Measurements from ENCODE around the gene ADAMTSL2.

The ADAMTSL2 gene

DNA sequence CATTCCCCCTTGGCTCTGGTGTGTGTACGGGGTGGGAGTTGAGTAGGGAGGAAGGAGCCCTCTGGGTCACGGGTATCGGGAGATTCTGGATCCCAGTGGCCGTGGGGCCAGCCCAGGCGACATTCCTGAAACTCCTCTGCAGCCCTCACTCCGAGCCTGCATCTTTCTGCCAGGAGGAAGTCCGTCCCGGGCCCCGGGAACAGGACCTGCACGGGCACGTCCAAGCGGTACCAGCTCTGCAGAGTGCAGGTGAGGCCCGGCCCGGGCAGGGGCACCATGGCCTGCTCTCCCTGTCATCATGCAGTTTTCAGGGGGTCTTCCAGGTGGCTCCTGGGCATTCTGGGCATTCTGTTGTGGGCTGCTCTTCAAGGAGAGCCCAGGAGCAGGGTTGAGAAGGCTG, 3.7 kb downstream of the ADAMTSL2 start:
- Histone ChIP-seq H2BK12ac (ENCODE audit: low read length) (no peak overlapping the region), H2AK5ac (ENCODE audit: low read depth, low read length) (peak overlapping the region; percentile 60), H3K18ac (ENCODE audit: low read length) (peak overlapping the region; percentile 45), H2BK15ac (ENCODE audit: low read length) (peak overlapping the region; percentile 86), H3K4me3 (ENCODE audit: low read length in 2 of 2) (no peak overlapping the region), H3K23ac (ENCODE audit: low read depth, low read length, poor library complexity) (no peak overlapping the region), H3K36me3 (replicated peaks in 1 of 2; ENCODE audit: control insufficient read depth in 2 of 2, insufficient read depth in 2 of 2, low read length in 2 of 2) (no peaks in the 10 kb centered on the region), H3K14ac (ENCODE audit: low read length) (no peak overlapping the region), H3K4me1 (ENCODE audit: control insufficient read depth in 2 of 2, insufficient read depth in 1 of 2, low read depth in 1 of 2, low read length in 2 of 2) (peaks cover 15 to 31% of the 10 kb centered on the region in 2 donors), H3K9ac (ENCODE audit: low read depth, low read length, poor library complexity) (no peak overlapping the region), H3K4me2 (ENCODE audit: insufficient read depth, low read length, poor library complexity, severe bottlenecking) (no peak overlapping the region), H3K79me1 (ENCODE audit: low read depth, low read length) (peaks cover 2% of the 10 kb centered on the region), H4K8ac (ENCODE audit: low read depth, low read length) (no peak overlapping the region), H2AFZ (ENCODE audit: low read length) (no peak overlapping the region), H4K91ac (ENCODE audit: low read depth, low read length, poor library complexity) (no peak overlapping the region), H3K9me3 (replicated peaks in 1 of 2; ENCODE audit: control insufficient read depth in 2 of 2, insufficient read depth in 1 of 2, low read depth in 1 of 2, low read length in 2 of 2) (no peaks in the 10 kb centered on the region), H3K27ac (replicated peaks; ENCODE audit: low read length) (no peak overlapping the region), H2BK120ac (ENCODE audit: low read depth, low read length) (no peak overlapping the region), H2BK5ac (ENCODE audit: low read length) (no peak overlapping the region), H3K4ac (ENCODE audit: low read length) (no peak overlapping the region), H3K27me3 (ENCODE audit: control insufficient read depth in 3 of 3, insufficient read depth in 3 of 3, low read depth in 1 of 3, low read length in 3 of 3) (peaks cover 0 to 55% (median 33%) of the 10 kb centered on the region in 3 experiments)
- no CpG with 5 or more reads among the region's 14 CpGs for WGBS, 2 donors (ENCODE audit: extremely low coverage in 2 of 2, insufficient read length in 2 of 2, insufficient replicate concordance in 1 of 2)
- DNase-seq (ENCODE audit: low spot score), result no peak

DNA sequence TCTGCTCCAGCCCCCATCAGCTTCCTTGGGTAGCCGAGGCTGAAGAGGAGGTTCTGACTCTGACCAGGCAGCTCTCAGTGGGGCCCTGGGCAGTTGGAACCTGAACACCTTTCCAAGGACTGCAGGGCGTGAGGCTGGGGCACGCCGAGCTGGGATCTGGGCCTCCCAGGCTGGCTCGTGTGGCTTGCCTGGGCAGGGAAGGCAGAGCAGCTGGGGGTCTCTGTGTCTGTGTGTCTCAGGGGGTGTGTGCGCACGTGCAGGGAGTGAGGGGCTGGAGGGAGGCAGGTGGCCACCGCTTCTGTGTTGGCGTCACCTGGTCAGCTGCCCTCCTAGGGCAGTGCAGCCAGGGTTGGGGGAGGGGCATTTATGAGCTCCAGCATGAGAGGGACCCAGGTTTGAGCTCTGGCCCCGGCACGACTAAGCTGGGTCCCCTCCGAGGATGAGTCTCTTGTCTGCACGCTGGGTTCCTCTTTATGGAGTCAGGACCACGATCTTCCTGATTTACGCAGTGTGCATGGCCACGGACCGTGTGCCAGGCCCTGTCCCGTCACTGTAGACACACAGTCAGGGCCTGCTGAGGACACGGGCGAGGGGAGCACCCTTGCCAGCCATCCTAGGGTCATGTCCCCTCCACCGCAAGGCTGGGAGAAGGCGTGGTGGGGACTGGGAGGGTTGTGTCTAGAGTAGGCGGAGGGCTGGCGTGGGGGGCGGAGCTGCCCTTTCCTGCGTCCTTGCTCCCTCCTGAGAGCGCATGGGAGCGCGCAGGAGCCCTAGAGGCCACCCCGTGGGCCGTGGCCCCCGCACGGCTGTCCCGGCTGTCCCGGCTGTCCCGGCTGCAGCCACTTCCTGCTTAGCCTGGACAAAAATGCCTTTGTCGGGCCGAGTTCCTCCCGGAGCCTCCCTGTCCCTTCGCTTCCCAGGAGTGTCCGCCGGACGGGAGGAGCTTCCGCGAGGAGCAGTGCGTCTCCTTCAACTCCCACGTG, 4.6 kb downstream of the ADAMTSL2 start:
- Histone ChIP-seq H2BK12ac (ENCODE audit: low read length) (no peak overlapping the region), H3K9me3 (replicated peaks in 1 of 2; ENCODE audit: control insufficient read depth in 2 of 2, insufficient read depth in 1 of 2, low read depth in 1 of 2, low read length in 2 of 2) (no peaks in the 10 kb centered on the region), H3K18ac (ENCODE audit: low read length) (peak overlapping the region; percentile 93), H2AK5ac (ENCODE audit: low read depth, low read length) (peak overlapping the region; percentile 59), H3K4me2 (ENCODE audit: insufficient read depth, low read length, poor library complexity, severe bottlenecking) (peak overlapping the region; percentile 45), H3K36me3 (replicated peaks in 1 of 2; ENCODE audit: control insufficient read depth in 2 of 2, insufficient read depth in 2 of 2, low read length in 2 of 2) (no peaks in the 10 kb centered on the region), H3K79me1 (ENCODE audit: low read depth, low read length) (peaks cover 2% of the 10 kb centered on the region), H3K4me1 (ENCODE audit: control insufficient read depth in 2 of 2, insufficient read depth in 1 of 2, low read depth in 1 of 2, low read length in 2 of 2) (peaks cover 6 to 27% of the 10 kb centered on the region in 2 donors), H2BK120ac (ENCODE audit: low read depth, low read length) (no peak overlapping the region), H4K91ac (ENCODE audit: low read depth, low read length, poor library complexity) (no peak overlapping the region), H2BK5ac (ENCODE audit: low read length) (peak overlapping the region; percentile 4), H2AFZ (ENCODE audit: low read length) (peak overlapping the region; percentile 29), H3K9ac (ENCODE audit: low read depth, low read length, poor library complexity) (peak overlapping the region; percentile 64), H3K27ac (replicated peaks; ENCODE audit: low read length) (no peak overlapping the region), H2BK15ac (ENCODE audit: low read length) (no peak overlapping the region), H3K14ac (ENCODE audit: low read length) (peak overlapping the region; percentile 59), H3K4ac (ENCODE audit: low read length) (peak overlapping the region; percentile 93), H3K4me3 (ENCODE audit: low read length in 2 of 2) (no peak overlapping the region), H4K8ac (ENCODE audit: low read depth, low read length) (peak overlapping the region; percentile 45), H3K27me3 (ENCODE audit: control insufficient read depth in 3 of 3, insufficient read depth in 3 of 3, low read depth in 1 of 3, low read length in 3 of 3) (peaks cover 0 to 55% (median 23%) of the 10 kb centered on the region in 3 experiments), H3K23ac (ENCODE audit: low read depth, low read length, poor library complexity) (peak overlapping the region; percentile 51)
- WGBS, 2 donors (ENCODE audit: extremely low coverage in 2 of 2, insufficient read length in 2 of 2, insufficient replicate concordance in 1 of 2), result no CpG with 5 or more reads among the region's 47 CpGs
- no peak for DNase-seq (ENCODE audit: low spot score)

DNA sequence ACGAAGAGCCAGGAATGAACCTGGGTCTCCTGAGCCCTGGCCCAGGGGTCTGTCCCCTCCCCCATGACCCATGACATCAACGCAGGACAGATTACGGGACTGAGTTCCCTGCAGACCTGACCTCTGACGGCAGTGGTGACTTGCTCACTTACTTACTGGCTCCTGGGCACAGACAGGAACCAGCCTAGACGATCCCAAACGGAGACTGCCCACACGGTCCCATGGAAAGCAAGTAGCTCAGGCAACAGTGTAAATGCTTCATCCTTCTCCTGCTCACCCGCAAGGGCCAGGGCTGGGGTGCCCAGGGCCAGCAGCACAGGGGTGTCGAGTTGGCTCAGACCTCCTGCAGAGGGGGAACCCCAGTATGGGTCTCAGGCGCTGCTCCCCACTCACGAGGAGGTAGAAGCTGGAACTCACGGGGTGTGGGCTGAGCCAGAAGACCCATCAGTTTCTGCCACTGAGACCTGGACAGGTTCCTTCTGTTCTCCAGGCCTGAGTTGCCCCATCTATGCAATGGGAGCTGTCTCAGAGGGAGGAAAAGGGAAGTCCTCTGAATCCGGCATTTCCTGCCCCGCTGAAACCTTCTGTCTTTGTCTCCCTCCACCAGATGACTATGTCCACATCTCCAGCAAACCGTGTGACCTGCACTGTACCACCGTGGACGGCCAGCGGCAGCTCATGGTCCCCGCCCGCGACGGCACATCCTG, 5.6 kb downstream of the ADAMTSL2 start:
- peaks cover 0 to 57% (median 17%) of the 10 kb centered on the region in 3 experiments for H3K27me3 ChIP-seq (ENCODE audit: control insufficient read depth in 3 of 3, insufficient read depth in 3 of 3, low read depth in 1 of 3, low read length in 3 of 3)
- H3K14ac ChIP-seq (ENCODE audit: low read length), result no peak overlapping the region
- no peak overlapping the region for H3K27ac ChIP-seq (replicated peaks; ENCODE audit: low read length)
- no peak overlapping the region for H2BK12ac ChIP-seq (ENCODE audit: low read length)
- no peak overlapping the region for H3K4ac ChIP-seq (ENCODE audit: low read length)
- H2AFZ ChIP-seq (ENCODE audit: low read length), result peak overlapping the region; percentile 29
- peaks cover 0 to 21% of the 10 kb centered on the region in 2 donors for H3K4me1 ChIP-seq (ENCODE audit: control insufficient read depth in 2 of 2, insufficient read depth in 1 of 2, low read depth in 1 of 2, low read length in 2 of 2)
- no peak overlapping the region for H3K4me3 ChIP-seq (ENCODE audit: low read length in 2 of 2)
- H3K9me3 ChIP-seq (replicated peaks in 1 of 2; ENCODE audit: control insufficient read depth in 2 of 2, insufficient read depth in 1 of 2, low read depth in 1 of 2, low read length in 2 of 2), result no peaks in the 10 kb centered on the region
- DNase-seq (ENCODE audit: low spot score), result no peak
- peak overlapping the region; percentile 51 for H2BK15ac ChIP-seq (ENCODE audit: low read length)
- no peaks in the 10 kb centered on the region for H3K36me3 ChIP-seq (replicated peaks in 1 of 2; ENCODE audit: control insufficient read depth in 2 of 2, insufficient read depth in 2 of 2, low read length in 2 of 2)
- no peak overlapping the region for H2BK5ac ChIP-seq (ENCODE audit: low read length)
- no peak overlapping the region for H3K4me2 ChIP-seq (ENCODE audit: insufficient read depth, low read length, poor library complexity, severe bottlenecking)
- H3K18ac ChIP-seq (ENCODE audit: low read length), result peak overlapping the region; percentile 93
- peak overlapping the region; percentile 1 for H2AK5ac ChIP-seq (ENCODE audit: low read depth, low read length)
- no peak overlapping the region for H4K91ac ChIP-seq (ENCODE audit: low read depth, low read length, poor library complexity)
- peak overlapping the region; percentile 77 for H4K8ac ChIP-seq (ENCODE audit: low read depth, low read length)
- no peak overlapping the region for H3K23ac ChIP-seq (ENCODE audit: low read depth, low read length, poor library complexity)
- no peaks in the 10 kb centered on the region for H3K79me1 ChIP-seq (ENCODE audit: low read depth, low read length)
- H2BK120ac ChIP-seq (ENCODE audit: low read depth, low read length), result no peak overlapping the region
- H3K9ac ChIP-seq (ENCODE audit: low read depth, low read length, poor library complexity), result peak overlapping the region; percentile 56
- WGBS, 2 donors (ENCODE audit: extremely low coverage in 2 of 2, insufficient read length in 2 of 2, insufficient replicate concordance in 1 of 2), result no CpG with 5 or more reads among the region's 22 CpGs

DNA sequence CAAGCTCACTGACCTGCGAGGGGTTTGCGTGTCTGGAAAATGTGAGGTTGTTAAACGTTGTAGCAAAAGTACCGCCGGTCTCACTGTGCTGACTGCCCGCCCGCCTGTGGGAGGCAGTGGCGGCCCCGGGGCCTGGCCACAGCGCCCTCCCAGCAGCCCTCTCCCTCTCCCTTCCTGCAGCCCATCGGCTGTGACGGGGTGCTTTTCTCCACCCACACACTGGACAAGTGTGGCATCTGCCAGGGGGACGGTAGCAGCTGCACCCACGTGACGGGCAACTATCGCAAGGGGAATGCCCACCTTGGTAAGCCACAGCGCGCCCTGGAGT, 6.2 kb downstream of the ADAMTSL2 start:
- peak overlapping the region; percentile 38 for H4K91ac ChIP-seq (ENCODE audit: low read depth, low read length, poor library complexity)
- H2BK120ac ChIP-seq (ENCODE audit: low read depth, low read length), result no peak overlapping the region
- peak overlapping the region; percentile 87 for H3K18ac ChIP-seq (ENCODE audit: low read length)
- H2AFZ ChIP-seq (ENCODE audit: low read length), result no peak overlapping the region
- peak overlapping the region; percentile 51 for H2BK15ac ChIP-seq (ENCODE audit: low read length)
- H2AK5ac ChIP-seq (ENCODE audit: low read depth, low read length), result no peak overlapping the region
- no peak for DNase-seq (ENCODE audit: low spot score)
- peak overlapping the region; percentile 80 for H3K23ac ChIP-seq (ENCODE audit: low read depth, low read length, poor library complexity)
- peak overlapping the region in 1 of 2 donors; percentile 10 for H3K4me3 ChIP-seq (ENCODE audit: low read length in 2 of 2)
- H3K4me1 ChIP-seq (ENCODE audit: control insufficient read depth in 2 of 2, insufficient read depth in 1 of 2, low read depth in 1 of 2, low read length in 2 of 2), result peaks cover 0 to 17% of the 10 kb centered on the region in 2 donors
- no peak overlapping the region for H3K27ac ChIP-seq (replicated peaks; ENCODE audit: low read length)
- H4K8ac ChIP-seq (ENCODE audit: low read depth, low read length), result peak overlapping the region; percentile 77
- peak overlapping the region; percentile 56 for H3K9ac ChIP-seq (ENCODE audit: low read depth, low read length, poor library complexity)
- H3K4ac ChIP-seq (ENCODE audit: low read length), result no peak overlapping the region
- peak overlapping the region; percentile 57 for H3K14ac ChIP-seq (ENCODE audit: low read length)
- no peaks in the 10 kb centered on the region for H3K9me3 ChIP-seq (replicated peaks in 1 of 2; ENCODE audit: control insufficient read depth in 2 of 2, insufficient read depth in 1 of 2, low read depth in 1 of 2, low read length in 2 of 2)
- H3K36me3 ChIP-seq (replicated peaks in 1 of 2; ENCODE audit: control insufficient read depth in 2 of 2, insufficient read depth in 2 of 2, low read length in 2 of 2), result no peaks in the 10 kb centered on the region
- H3K4me2 ChIP-seq (ENCODE audit: insufficient read depth, low read length, poor library complexity, severe bottlenecking), result no peak overlapping the region
- H2BK12ac ChIP-seq (ENCODE audit: low read length), result peak overlapping the region; percentile 4
- no CpG with 5 or more reads among the region's 18 CpGs for WGBS, 2 donors (ENCODE audit: extremely low coverage in 2 of 2, insufficient read length in 2 of 2, insufficient replicate concordance in 1 of 2)
- no peak overlapping the region for H2BK5ac ChIP-seq (ENCODE audit: low read length)
- H3K79me1 ChIP-seq (ENCODE audit: low read depth, low read length), result no peaks in the 10 kb centered on the region
- H3K27me3 ChIP-seq (ENCODE audit: control insufficient read depth in 3 of 3, insufficient read depth in 3 of 3, low read depth in 1 of 3, low read length in 3 of 3), result peaks cover 0 to 58% (median 13%) of the 10 kb centered on the region in 3 experiments
